ENCODE data around the gene PRR5. TPM values are rescaled to one million over a fixed set of nuclear protein-coding genes. Genes with fewer than 3 reads are reported as not detected.

The PRR5 gene
- total RNA-seq, 1 experiment from 2014 or later, result 11.8 TPM

DNA sequence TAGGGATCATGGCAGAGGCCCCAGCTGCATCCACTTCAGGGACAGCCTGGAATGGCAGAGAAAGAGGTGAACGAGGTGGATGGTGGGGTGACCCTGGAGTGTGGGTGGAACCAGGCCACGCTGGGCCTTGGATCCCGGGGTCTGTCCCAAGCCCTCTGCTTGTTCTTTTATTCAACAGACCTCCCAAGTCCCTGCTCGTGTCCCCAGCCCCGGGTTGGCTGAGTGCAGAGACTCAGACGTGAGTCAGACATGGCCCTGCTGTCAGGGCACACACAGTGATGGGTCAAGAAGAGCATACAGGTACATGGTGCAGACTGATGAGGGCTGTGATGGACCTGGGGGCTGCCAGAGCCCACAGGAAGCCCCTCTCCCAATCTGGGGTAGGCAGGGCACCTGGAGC is 57.0 kb downstream of the PRR5 start:
- H2BK5ac ChIP-seq (ENCODE audit: insufficient read length, low read length), result no peak overlapping the region
- Mint-ChIP-seq H3K36me3 (ENCODE audit: insufficient read depth in 1 of 3, low read depth in 3 of 3) (peaks cover 23 to 40% (median 24%) of the 10 kb centered on the region in 3 experiments), H3K9me3 (peaks cover 5 to 15% of the 10 kb centered on the region in 2 experiments; a peak in 4 of 5 replicates), H3K4me1 (peaks cover 25 to 47% of the 10 kb centered on the region in 2 experiments), H3K27me3 (ENCODE audit: low read depth) (no peaks in the 10 kb centered on the region), H3K27ac (no peak overlapping the region; a peak in 1 of 7 replicates), H3K4me3 (no peak overlapping the region)
- no peak overlapping the region for H4K8ac ChIP-seq (replicated peaks; ENCODE audit: insufficient read length, low read depth, low read length)
- no peak overlapping the region for H4K91ac ChIP-seq (ENCODE audit: insufficient read length, low read depth, low read length)
- no peak overlapping the region for H3K56ac ChIP-seq (ENCODE audit: insufficient read length, low read depth, low read length)
- no peak overlapping the region for H2BK15ac ChIP-seq (ENCODE audit: low read depth, low read length)
- H3K4ac ChIP-seq (ENCODE audit: low read depth, low read length), result no peak overlapping the region
- no peaks in the 10 kb centered on the region for H3K27me3 ChIP-seq (ENCODE audit: insufficient read depth, low read length)
- H3K4me1 ChIP-seq (ENCODE audit: insufficient read depth, low read length), result peaks cover 9% of the 10 kb centered on the region; the same call in 1 of the 2 replicates
- H3K9ac ChIP-seq (ENCODE audit: extremely low read depth, insufficient read length, low read length), result no peak overlapping the region
- no peak overlapping the region; the same call in 1 of the 2 replicates for H3K14ac ChIP-seq (ENCODE audit: insufficient read depth, low read length)
- no CpG with 5 or more reads among the region's 6 CpGs for WGBS (ENCODE audit: extremely low coverage, insufficient read length, low lambda C conversion rate)
- TF ChIP-seq, protein P1, sequence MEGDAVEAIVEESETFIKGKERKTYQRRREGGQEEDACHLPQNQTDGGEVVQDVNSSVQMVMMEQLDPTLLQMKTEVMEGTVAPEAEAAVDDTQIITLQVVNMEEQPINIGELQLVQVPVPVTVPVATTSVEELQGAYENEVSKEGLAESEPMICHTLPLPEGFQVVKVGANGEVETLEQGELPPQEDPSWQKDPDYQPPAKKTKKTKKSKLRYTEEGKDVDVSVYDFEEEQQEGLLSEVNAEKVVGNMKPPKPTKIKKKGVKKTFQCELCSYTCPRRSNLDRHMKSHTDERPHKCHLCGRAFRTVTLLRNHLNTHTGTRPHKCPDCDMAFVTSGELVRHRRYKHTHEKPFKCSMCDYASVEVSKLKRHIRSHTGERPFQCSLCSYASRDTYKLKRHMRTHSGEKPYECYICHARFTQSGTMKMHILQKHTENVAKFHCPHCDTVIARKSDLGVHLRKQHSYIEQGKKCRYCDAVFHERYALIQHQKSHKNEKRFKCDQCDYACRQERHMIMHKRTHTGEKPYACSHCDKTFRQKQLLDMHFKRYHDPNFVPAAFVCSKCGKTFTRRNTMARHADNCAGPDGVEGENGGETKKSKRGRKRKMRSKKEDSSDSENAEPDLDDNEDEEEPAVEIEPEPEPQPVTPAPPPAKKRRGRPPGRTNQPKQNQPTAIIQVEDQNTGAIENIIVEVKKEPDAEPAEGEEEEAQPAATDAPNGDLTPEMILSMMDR (conservative IDR thresholded peaks at IDR 0.05), result no peak
- H2BK20ac ChIP-seq (ENCODE audit: low read depth, low read length, poor library complexity, severe bottlenecking), result no peak overlapping the region
- peaks cover 6% of the 10 kb centered on the region; the same call in 1 of the 2 replicates for H3K79me2 ChIP-seq (ENCODE audit: insufficient read depth, low read length)
- H2AFZ ChIP-seq (ENCODE audit: low read length), result no peak overlapping the region
- no peak overlapping the region for H2BK120ac ChIP-seq (ENCODE audit: low read depth, low read length, poor library complexity, severe bottlenecking)
- no peak overlapping the region for H4K5ac ChIP-seq (ENCODE audit: insufficient read length, low read depth, low read length)
- H3K79me1 ChIP-seq (ENCODE audit: insufficient read depth, low read depth, low read length, poor library complexity, severe bottlenecking), result no peaks in the 10 kb centered on the region
- H3K23ac ChIP-seq (ENCODE audit: insufficient read length, low read depth, low read length), result no peak overlapping the region
- H3T11ph ChIP-seq (ENCODE audit: low read length), result no peak overlapping the region
- H2AK5ac ChIP-seq (ENCODE audit: insufficient read length, low read length), result no peak overlapping the region
- no peak overlapping the region for H2BK12ac ChIP-seq (ENCODE audit: insufficient read length, low read depth, low read length)
- no peaks in the 10 kb centered on the region for H3K23me2 ChIP-seq (ENCODE audit: insufficient read length, low read depth, low read length, poor library complexity, severe bottlenecking)
- no peaks in the 10 kb centered on the region for H3K9me3 ChIP-seq (ENCODE audit: control insufficient read depth, low read depth, low read length)
- no peak overlapping the region for H3K27ac ChIP-seq (ENCODE audit: insufficient read length, low read depth, low read length)
- H3K18ac ChIP-seq (ENCODE audit: insufficient read length, low read depth, low read length), result no peak overlapping the region
- no peak overlapping the region for H3K4me2 ChIP-seq (ENCODE audit: insufficient read depth, insufficient read length, low read length)
- DNase-seq, result no peak
- H4K20me1 ChIP-seq (ENCODE audit: control insufficient read depth, insufficient read depth, insufficient read length), result no peaks in the 10 kb centered on the region
